Measurements from ENCODE around the gene L3MBTL4.

DNA sequence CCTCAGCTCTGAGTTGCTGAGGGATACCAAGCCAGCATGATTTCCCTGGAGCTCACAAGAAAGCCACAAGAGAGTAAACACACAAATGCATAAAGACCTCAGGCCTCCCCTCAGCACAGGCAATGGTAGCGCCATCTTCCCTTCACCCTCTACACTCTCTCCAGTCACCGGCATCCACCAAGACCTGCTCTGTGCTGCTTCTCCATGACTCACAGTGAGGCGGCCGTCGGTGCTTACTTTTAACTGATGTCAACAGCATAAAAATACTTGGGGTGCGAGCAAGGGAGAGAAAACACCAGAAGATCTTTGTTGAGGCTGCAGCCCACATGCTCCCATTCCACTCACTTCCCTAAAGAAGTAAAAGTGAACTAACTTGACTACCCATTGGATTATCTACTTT, 46.7 kb downstream of the L3MBTL4 start:
- TF ChIP-seq, protein P1, sequence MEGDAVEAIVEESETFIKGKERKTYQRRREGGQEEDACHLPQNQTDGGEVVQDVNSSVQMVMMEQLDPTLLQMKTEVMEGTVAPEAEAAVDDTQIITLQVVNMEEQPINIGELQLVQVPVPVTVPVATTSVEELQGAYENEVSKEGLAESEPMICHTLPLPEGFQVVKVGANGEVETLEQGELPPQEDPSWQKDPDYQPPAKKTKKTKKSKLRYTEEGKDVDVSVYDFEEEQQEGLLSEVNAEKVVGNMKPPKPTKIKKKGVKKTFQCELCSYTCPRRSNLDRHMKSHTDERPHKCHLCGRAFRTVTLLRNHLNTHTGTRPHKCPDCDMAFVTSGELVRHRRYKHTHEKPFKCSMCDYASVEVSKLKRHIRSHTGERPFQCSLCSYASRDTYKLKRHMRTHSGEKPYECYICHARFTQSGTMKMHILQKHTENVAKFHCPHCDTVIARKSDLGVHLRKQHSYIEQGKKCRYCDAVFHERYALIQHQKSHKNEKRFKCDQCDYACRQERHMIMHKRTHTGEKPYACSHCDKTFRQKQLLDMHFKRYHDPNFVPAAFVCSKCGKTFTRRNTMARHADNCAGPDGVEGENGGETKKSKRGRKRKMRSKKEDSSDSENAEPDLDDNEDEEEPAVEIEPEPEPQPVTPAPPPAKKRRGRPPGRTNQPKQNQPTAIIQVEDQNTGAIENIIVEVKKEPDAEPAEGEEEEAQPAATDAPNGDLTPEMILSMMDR (IDR thresholded peaks at IDR 0.05 in 2 of 3, conservative IDR thresholded peaks at IDR 0.05 in 1 of 3; ENCODE audit: borderline replicate concordance in 1 of 3, insufficient read depth in 1 of 3, low read depth in 2 of 3, low read length in 2 of 3), result no peak
- TF ChIP-seq EZH2 (IDR thresholded peaks at IDR 0.05) (no peak), POLR2AphosphoS5 (IDR thresholded peaks at IDR 0.05; ENCODE audit: low read depth, low read length) (no peak)
- TF ChIP-seq, protein P2, sequence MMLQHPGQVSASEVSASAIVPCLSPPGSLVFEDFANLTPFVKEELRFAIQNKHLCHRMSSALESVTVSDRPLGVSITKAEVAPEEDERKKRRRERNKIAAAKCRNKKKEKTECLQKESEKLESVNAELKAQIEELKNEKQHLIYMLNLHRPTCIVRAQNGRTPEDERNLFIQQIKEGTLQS (IDR thresholded peaks at IDR 0.05), result no peak
- TF ChIP-seq, protein P3, sequence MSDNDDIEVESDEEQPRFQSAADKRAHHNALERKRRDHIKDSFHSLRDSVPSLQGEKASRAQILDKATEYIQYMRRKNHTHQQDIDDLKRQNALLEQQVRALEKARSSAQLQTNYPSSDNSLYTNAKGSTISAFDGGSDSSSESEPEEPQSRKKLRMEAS (IDR thresholded peaks at IDR 0.05), result no peak
